Adrenal gland (tissue), 12 donors: ENCODE data around the gene EFTUD2. TPM values are rescaled to one million over a fixed set of nuclear protein-coding genes. Genes with fewer than 3 reads are reported as not detected.

Experiments
- DNase-seq, 7 donors: peaks; one replicate each; pipeline ENCODE4 v3.0.0-alpha.2; 2019 to 2020
- H3K27ac ChIP-seq, 5 donors: fragments of 200-600 bp; sonication (generic) in 4 of 5; 1 replicate in 3 of 5; 2 replicates in 2 of 5; pipeline versions ENCODE4 v1.5.1 to v1.8.0; 2016 to 2020; ENCODE audit warnings: mild to moderate bottlenecking in 1 of 5
- H3K27me3 ChIP-seq: fragments of 200-600 bp; 2 replicates; pipeline ENCODE4 v1.8.0; 2021
- H3K36me3 ChIP-seq, 2 donors: fragments of 200-600 bp; replicated peaks in 1 of 2; 1 replicate in 1 of 2; 2 replicates in 1 of 2; pipeline versions ENCODE4 v1.5.1 to v1.8.0; 2018 to 2022
- H3K4me1 ChIP-seq, 2 donors: fragments of 200-600 bp; replicated peaks in 1 of 2; 1 replicate in 1 of 2; 2 replicates in 1 of 2; pipeline versions ENCODE4 v1.5.1 to v1.8.0; 2018 to 2021
- H3K4me3 ChIP-seq, 4 donors: fragments of 200-600 bp; sonication (generic) in 3 of 4; one replicate each; pipeline ENCODE4 v1.5.1; 2016 to 2018
- H3K9me3 ChIP-seq, 3 donors: fragments of 200-600 bp; sonication (generic) in 1 of 3; replicated peaks in 1 of 3; 1 replicate in 2 of 3; 2 replicates in 1 of 3; pipeline versions ENCODE4 v1.5.1 to v1.8.0; 2016 to 2021
- CTCF ChIP-seq, 6 experiments: fragments of 450-650 bp in 4 of 6; fragments of 200-600 bp in 2 of 6; sonication (generic) in 1 of 6; IDR thresholded peaks; 1 replicate in 5 of 6; 2 replicates in 1 of 6; pipeline versions ENCODE4 v1.5.1 to v1.8.0; 2016 to 2021; ENCODE audit warnings: antibody characterized with exemption in 6 of 6, mild to moderate bottlenecking in 2 of 6, moderate library complexity in 1 of 6
- POLR2A ChIP-seq, 2 donors: fragments of 450-650 bp; IDR thresholded peaks; one replicate each; pipeline ENCODE4 v1.6.1; 2017; ENCODE audit warnings: antibody characterized with exemption in 2 of 2, mild to moderate bottlenecking in 2 of 2, moderate library complexity in 1 of 2
- WGBS, 4 donors: extraction: QIAGEN DNeasy Blood & Tissue Kit in 2 of 4; methylation state at CpG; one replicate each; pipeline versions ENCODE4 v1.1.5 to v1.1.7; 2013 to 2017; 5-methylcytosine and 5-hydroxymethylcytosine counted together
- intact Hi-C, 2 donors: fragments of 100-400 bp; cut with DNase I; formaldehyde crosslinking; loops; one replicate each; pipeline versions ENCODE4 v1.14.1 to v1.15.0; 2022 to 2023
- polyA plus RNA-seq, 3 donors: library from polyadenylated mRNA; stranded (reverse); fragments of 200-250 nt in 2 of 3; fragments of 350-450 nt in 1 of 3; fragmentation: Illumina TruSeq in 1 of 3; extraction: RNeasy Lipid Tissue Mini Kit (QIAGEN cat#74804) in 1 of 3; gene quantifications; one replicate each; pipeline ENCODE4 v1.2.3, GENCODE V29; 2013 to 2014
- total RNA-seq, 9 donors: library from RNA; depleted of rRNA in 4 of 9; stranded (reverse); fragments of >200 nt in 4 of 9; fragments of 120-200 nt in 1 of 9; fragmentation: NEBNext Ultra II Directional in 1 of 9; extraction: Animal tissue kit (Norgen Biotek cat#: 25700) in 1 of 9; gene quantifications; one replicate each; pipeline versions ENCODE4 v1.1.0 to v1.2.4, GENCODE V29; 2013 to 2023
- donor health status: healthy with polysubstance abuse.
- donor health status: Bipolar disorder and iron deficiency.
- donor health status: DM: yes; HTN: yes; CAD: no.
- donor health status: DM: no; HTN: no; CAD: no.
- donor health status: DM: no; HTN: no; CAD: no.
- donor health status: DM: yes; HTN: yes; CAD: no.

The EFTUD2 gene
- total and polyA plus RNA-seq, 12 donors, result 30.5 to 122 (median 87.2) TPM

GRCh38 chr17:44831371-44831770 lies 67.9 kb downstream of the EFTUD2 start:
- 85 to 91% (median 88%) methylated on average over 12 of the region's 12 CpGs for WGBS, 4 donors

GRCh38 chr17:44830359-44831288 lies 68.6 kb downstream of the EFTUD2 start:
- WGBS, 4 donors, result 5 to 13% (median 8%) methylated on average over 22 to 58 of the region's 58 CpGs
- H3K4me1 ChIP-seq, result peaks cover 10 to 17% of the 10 kb centered on the region in 2 donors
- DNase-seq, result peak in 1 of 7 donors; percentile 13

More at GRCh38 chr17:44831371-44831770, 67.9 kb downstream of the EFTUD2 start:
- Histone ChIP-seq H3K4me3 (no peak overlapping the region), H3K36me3 (no peaks in the 10 kb centered on the region), H3K27me3 (peaks cover 45% of the 10 kb centered on the region), H3K9me3 (no peaks in the 10 kb centered on the region), H3K4me1 (peaks cover 10 to 17% of the 10 kb centered on the region in 2 donors), H3K27ac (no peak overlapping the region)
- no peak for TF ChIP-seq POLR2A (IDR thresholded peaks at IDR 0.05)
- TF ChIP-seq CTCF (IDR thresholded peaks at IDR 0.05), result no peak
- intact Hi-C loops, result no loop called here
- DNase-seq, result no peak

GRCh38 chr17:44829523-44830358 lies 69.5 kb downstream of the EFTUD2 start, which contains the start of gene GJC1:
Gene GJC1 (minus strand): TSS chr17:44830287. CDS start chr17:44805817, 24,470 bp downstream.
- Histone ChIP-seq H3K27ac (peak within 1 kb of the TSS in 1 of 5 donors; percentile 5), H3K4me3 (peak within 1 kb of the TSS in 2 of 4 donors; percentile 13 to 63), H3K36me3 (no peaks in the 10 kb centered on the region), H3K27me3 (peaks cover 58% of the 10 kb centered on the region), H3K4me1 (peaks cover 10 to 17% of the 10 kb centered on the region in 2 donors), H3K9me3 (no peaks in the 10 kb centered on the region)
- TF ChIP-seq CTCF (IDR thresholded peaks at IDR 0.05) (no peak), POLR2A (IDR thresholded peaks at IDR 0.05) (no peak)
- intact Hi-C loops, result no loop called here
- peak in 3 of 7 donors; percentile 10 to 28 (median 22) for DNase-seq
- 0 to 5% (median 1%) methylated on average over 13 to 114 of the region's 123 CpGs; no CpG with 5 or more reads in 1 of the 4 donors for WGBS, 4 donors

More at GRCh38 chr17:44830359-44831288, 68.6 kb downstream of the EFTUD2 start:
- H3K9me3 ChIP-seq, result no peaks in the 10 kb centered on the region
- H3K27me3 ChIP-seq, result peaks cover 52% of the 10 kb centered on the region
- intact Hi-C loops, result no loop called here
- peak overlapping the region in 1 of 5 donors; percentile 5 for H3K27ac ChIP-seq
- TF ChIP-seq CTCF (IDR thresholded peaks at IDR 0.05) (no peak), POLR2A (IDR thresholded peaks at IDR 0.05) (no peak)
- peak overlapping the region in 1 of 4 donors; percentile 63 for H3K4me3 ChIP-seq
- H3K36me3 ChIP-seq, result no peaks in the 10 kb centered on the region
